NCI-H2171 (cell line): ENCODE results near the gene SLC15A2.
"Not testable (repeated sequence)": the region's sequence is repeated elsewhere in the genome, so short reads cannot be mapped to it uniquely, and the experiment has no call there.

Experiments used
- DNase-seq: peaks from one replicate; lab custom pipeline; 2025; lab: John Stamatoyannopoulos, UW

SLC15A2 gene, protein sequence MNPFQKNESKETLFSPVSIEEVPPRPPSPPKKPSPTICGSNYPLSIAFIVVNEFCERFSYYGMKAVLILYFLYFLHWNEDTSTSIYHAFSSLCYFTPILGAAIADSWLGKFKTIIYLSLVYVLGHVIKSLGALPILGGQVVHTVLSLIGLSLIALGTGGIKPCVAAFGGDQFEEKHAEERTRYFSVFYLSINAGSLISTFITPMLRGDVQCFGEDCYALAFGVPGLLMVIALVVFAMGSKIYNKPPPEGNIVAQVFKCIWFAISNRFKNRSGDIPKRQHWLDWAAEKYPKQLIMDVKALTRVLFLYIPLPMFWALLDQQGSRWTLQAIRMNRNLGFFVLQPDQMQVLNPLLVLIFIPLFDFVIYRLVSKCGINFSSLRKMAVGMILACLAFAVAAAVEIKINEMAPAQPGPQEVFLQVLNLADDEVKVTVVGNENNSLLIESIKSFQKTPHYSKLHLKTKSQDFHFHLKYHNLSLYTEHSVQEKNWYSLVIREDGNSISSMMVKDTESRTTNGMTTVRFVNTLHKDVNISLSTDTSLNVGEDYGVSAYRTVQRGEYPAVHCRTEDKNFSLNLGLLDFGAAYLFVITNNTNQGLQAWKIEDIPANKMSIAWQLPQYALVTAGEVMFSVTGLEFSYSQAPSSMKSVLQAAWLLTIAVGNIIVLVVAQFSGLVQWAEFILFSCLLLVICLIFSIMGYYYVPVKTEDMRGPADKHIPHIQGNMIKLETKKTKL

DNA sequence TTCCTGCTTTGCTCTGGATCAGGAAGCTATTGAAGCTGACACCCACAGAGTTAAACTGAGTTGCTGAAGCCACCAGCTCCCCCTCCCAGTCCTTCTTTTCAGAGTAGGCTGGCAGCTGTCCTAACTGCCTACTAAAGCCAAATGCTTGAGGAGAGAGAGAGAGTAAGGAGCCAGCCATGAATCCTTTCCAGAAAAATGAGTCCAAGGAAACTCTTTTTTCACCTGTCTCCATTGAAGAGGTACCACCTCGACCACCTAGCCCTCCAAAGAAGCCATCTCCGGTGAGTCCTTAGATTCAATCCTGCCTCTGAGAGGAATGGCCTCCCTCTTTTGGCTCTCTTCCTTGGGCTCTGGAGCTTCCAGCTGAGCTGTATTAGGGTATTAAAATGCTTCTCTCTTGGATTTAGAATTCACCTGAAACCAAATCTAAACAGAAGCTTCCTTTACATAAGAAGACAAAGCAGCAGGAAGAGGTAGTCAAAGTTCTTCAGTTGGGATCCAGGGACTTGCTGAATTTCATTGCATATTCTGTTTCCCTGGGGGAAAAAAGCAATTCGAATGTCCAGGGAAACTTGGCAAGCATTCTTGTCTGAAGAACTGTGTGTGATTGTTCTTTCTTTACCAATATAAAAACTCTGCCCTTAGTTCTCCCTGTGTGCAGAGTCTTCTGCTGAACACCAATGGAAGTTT, at the start of gene SLC15A2:
SLC15A2 (plus strand) TSS at position 101 of the 690 bp plus-strand sequence; CDS start at position 177, 76 bp downstream.
- DNase-seq: no peak

DNA sequence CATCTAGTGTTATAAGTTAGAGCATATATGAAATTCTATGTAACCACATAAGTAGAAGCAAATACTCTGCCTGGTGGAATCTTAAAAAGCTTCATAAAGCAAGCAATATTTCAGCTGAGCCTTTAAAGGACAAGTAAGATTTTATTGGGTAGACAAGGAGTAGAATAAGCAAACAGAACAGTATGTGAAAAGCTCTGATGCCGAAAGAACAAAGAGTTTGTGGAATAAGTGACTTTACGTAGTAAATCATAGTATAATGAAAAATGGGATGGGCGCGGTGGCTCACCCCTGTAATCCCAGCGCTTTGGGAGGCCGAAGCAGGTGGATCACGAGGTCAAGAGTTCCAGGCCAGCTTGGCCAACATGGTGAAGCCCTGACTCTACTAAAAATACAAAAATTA, 49.3 kb upstream of the SLC15A2 start:
- DNase-seq: no peak

DNA sequence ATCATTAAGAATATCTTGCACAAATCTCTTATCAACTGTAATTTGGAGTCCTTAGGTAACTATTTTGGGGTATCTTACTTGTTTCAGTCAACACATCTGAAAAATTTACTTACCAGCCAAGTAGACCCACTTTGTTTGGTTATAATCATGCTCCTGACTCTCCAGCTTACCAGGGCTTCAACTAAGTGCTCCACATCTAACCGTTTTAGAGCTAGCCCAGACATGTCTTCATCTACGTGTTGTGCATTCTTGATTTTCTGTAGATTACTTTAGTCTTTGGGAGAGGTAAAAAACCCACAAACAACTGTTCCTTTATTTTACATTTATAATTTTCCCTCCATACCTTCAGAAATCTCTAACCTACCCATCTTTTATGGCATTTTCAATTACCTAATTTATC, 41.9 kb upstream of the SLC15A2 start:
- no peak for DNase-seq

GRCh38 chr3:121855555-121855954, 38.6 kb upstream of the SLC15A2 start:
- DNase-seq: no peak

DNA sequence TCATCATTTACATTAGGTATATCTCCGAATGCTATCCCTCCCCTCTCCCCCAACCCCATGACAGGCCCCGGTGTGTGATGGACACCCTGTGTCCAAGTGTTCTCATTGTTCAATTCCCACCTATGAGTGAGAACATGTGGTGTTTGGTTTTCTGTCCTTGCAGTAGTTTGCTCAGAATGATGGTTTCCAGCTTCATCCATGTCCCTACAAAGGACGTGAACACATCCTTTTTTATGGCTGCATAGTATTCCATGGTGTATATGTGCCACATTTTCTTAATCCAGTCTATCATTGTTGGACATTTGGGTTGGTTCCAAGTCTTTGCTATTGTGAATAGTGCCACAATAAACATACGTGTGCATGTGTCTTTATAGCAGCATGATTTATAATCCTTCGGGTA, 36.4 kb upstream of the SLC15A2 start:
- not testable (repeated sequence) for DNase-seq

GRCh38 chr3:121863247-121863646, 31.0 kb upstream of the SLC15A2 start:
- not testable (repeated sequence) for DNase-seq

DNA sequence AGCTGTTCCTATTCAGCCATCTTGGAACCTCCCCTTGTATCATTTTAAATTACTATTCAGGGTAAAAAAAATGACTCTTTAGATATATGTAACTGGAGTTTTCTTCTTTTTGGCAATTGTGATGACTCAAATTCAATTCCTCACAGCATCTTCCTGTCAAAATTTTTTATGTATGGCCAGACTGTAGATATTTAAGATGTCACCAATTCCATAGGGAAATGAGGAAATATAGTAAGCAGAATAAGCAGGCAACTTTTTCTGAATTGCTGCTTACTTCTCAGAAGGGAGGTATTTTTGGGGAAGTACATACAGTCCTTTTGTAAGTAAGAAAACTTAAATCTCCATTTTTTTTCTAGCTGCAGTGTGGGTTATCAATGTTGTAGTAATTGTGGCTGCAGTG, 30.4 kb upstream of the SLC15A2 start:
- no peak for DNase-seq

DNA sequence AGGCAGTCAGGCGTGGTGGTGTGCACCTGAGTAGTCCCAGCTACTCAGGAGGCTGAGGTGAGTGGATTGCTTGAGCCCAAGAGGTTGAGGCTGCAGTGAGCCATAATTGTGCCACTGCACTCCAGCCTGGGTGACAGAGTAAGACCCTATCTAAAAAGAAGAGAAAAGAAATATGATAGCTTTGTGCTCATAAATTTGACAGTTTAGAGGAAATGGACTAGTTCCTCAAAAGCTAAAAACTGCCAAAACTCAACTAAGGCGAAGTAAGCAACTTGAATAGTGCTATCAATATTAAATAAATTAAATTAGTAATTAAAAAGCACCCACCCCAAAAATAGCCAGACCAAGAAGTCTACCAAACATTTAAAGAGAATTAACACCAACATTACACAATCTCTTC, 24.5 kb upstream of the SLC15A2 start:
- no peak for DNase-seq

- no peak for DNase-seq
These were observed 23.5 kb upstream of the SLC15A2 start for GRCh38 chr3:121870717-121871116.

- no peak for DNase-seq
These were observed 22.8 kb upstream of the SLC15A2 start for GRCh38 chr3:121871430-121871829.

GRCh38 chr3:121878411-121878810, 15.8 kb upstream of the SLC15A2 start:
- no peak for DNase-seq

DNA sequence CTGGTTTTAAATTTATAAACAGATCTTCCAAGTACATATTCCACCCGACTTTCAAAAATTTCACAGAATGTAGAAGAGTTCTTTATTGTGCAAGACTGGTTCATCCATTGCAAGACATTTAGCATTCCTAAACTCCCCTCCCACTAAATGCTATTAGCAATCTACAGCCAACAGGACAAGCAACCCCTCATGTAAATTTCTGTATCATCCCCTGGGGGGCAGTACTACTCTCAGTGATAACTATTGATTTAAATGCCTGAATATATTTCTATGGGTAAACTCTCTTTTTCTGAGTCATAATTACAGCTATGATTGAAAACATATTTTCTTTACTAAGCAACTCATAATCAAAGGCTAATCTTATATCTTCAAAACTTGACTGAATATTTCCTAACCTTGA, 10.7 kb upstream of the SLC15A2 start:
- DNase-seq: no peak

- no peak for DNase-seq
These were observed 8.8 kb upstream of the SLC15A2 start for GRCh38 chr3:121885386-121885785.

DNA sequence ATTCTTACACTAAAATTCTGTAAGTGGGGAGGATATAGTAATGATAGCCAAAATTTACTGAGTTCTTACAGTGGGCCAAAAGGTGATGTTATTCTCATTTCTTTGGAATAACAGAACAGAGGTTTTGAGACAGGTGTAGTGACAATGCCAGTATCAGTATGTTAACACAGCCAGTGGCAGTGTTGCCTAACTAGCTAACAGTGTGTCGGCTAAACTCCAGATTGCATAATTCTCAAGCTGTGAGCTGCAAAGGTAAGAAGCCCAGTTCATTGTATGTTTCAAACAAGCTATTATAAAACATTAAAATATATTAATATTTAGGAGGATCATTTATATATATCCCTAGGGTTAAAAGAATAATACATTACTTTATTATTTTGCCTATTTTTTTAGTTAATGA, 920 bp downstream of the SLC15A2 start:
- DNase-seq: no peak

DNA sequence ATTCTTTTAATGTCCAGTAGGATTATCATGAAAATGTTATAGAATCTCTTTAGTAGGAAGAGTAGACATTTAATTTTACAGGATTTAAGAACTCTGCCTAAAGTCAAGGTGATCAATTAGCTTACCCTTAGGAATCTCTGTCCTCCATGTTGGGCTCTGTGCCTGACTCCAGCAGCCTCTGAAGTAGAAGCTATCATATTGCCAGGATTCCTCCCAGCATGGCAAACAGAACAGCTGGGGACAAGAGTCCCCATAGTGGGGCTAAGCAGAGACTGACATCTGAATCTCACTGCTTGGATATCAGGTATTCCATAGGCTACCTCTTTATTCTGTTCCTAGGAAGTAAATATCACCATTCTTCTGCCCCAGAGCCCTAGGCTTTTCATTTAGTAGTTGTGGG, 1.5 kb downstream of the SLC15A2 start:
- no peak for DNase-seq

DNA sequence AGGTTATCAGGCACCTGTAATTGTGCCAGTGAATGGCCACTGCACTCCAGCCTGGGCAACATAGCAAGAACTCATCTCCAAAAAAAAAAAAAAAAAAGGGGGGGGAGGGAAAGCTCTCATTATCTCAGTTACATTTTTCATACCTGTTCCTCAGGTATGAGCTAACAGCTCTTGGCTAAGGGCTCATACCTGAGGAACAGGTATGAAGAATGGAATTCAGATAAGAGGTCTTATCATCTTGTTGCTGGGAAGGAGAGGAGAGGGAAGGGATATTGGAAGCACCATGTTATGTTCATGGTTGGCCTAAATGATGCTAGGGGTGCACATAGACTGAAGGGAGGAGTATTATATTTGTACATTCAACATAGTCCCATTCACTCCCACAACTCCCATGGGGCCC, 2.6 kb downstream of the SLC15A2 start:
- no peak for DNase-seq

GRCh38 chr3:121897296-121897695, 3.1 kb downstream of the SLC15A2 start:
- DNase-seq: no peak

GRCh38 chr3:121913305-121913990, 19.2 kb downstream of the SLC15A2 start:
- no peak for DNase-seq

DNA sequence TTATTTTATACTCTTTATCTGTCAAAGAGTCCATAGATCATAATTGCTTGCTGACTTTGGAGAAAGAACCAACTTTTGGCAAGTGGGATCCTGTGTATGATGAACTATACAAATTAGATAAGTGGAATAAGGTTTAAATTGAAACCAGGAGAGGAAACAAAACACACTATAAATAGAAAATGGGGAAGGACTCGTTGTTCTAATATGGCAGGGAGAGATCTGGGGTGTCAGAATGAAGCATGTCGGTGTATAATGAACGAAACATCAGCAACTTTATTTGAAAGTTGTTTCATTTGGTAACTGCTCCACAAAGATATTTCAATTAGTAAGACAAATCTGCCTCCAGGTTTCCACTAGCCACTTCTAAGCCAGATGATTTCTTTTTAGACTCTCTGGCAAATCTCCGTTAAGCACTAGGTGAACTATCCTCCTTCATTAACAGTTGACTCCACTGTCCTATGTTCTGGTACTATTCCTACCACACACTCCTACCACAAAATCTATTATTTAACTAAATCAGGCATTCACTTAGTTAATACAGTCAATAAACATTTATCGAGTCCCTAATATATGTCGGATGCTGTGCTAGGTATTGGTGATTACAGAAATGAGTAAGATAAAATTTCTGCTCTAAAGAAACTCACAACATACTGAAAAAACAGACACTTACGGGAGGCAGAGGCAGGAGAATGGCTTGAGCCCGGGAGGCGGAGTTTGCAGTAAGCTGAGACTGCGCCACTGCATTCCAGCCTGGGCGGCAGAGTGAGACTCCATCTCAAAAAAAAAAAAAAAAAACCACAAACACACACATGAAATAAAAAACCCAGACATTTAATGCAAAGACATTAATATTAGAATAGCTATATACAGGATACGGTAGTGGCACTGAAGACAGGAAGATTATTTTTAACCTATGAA, 20.1 kb downstream of the SLC15A2 start:
- no peak for DNase-seq

DNA sequence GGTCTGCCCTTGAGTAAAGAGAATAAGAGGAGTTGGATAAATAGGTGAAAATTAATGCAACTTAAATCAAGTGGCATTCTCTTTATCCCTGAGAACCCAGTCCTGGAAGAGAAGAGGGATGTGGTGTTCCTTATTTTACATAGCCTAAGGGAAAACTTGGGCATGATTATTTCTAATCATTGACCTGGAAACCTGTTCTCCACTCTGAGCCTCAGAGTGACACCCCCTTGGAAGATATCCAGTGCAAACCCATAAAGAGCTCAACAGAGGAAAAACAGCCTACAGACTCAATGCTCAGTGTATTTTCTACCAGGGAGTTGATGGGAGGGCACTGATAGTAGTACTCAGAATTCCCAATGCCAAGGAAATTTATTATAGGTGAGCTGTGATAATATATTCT, 22.0 kb downstream of the SLC15A2 start:
- no peak for DNase-seq
